HG02970 (cell line): ENCODE data around the gene ADAMTS17.

Experiments
- ATAC-seq: cut with Tn5 transposase; IDR thresholded peaks from one replicate; pipeline ENCODE4 v1.9.1; 2021; ENCODE audit warnings: mild to moderate bottlenecking, moderate library complexity, moderate number of reproducible peaks; ENCODE audit not compliant: unreplicated experiment, low FRiP score

The ADAMTS17 gene

DNA sequence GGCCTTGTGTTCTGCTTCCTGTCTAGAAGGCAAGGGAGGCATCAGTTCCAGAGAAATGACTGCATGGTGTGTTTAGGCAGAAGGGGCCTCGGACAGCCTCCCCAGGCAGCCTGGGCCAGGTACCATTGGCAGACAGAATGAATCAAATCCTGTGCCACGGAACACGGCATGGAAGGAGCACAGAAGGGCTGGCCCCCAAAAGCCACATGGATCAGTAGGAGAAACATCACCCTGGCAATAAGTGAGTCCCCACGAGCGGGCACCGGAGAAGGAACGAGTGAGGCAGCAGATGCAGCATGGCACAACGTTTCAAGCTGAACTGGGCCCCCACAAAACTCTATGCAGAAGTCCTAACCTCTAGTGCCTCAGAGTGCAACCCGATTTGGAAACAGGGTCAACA, 223.2 kb downstream of the ADAMTS17 start:
- no peak for ATAC-seq

DNA sequence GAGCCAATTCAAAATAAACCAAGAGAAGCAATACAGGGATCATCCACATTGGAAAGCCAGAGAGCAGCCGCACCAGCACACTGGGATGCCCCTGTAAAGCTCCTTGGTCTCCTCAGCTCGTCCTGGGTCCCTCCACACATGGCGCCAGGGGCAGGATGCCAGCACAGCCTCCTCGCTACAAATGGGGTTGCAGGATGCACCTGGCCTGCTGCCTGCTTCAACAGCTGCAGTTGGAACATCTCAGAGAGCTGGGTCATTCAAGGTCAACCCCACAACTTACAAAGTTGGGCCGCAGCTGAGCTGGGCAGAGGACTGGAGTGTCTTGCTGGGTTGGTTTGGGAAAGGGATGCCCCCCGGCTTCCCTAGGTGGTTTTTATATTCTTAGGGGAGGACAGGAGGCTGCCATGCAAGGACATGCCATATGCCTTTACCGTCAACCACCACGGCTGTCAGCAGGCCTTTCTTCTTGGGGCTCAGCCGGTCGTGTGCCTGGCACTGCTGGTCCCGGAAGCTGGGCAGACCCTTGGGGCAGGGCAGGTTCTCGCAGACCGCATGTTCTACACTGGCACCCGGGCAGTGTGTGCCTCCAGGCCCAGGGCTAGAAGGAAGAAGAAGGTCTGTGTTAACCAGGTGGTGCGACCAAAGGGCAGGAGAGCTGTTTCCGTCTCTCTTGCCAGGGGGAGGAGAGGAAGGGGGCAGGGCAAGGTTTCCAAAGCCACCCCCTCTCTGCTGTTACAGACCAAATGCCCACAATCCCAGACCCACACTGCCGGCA, 225.2 kb downstream of the ADAMTS17 start:
- no peak for ATAC-seq

DNA sequence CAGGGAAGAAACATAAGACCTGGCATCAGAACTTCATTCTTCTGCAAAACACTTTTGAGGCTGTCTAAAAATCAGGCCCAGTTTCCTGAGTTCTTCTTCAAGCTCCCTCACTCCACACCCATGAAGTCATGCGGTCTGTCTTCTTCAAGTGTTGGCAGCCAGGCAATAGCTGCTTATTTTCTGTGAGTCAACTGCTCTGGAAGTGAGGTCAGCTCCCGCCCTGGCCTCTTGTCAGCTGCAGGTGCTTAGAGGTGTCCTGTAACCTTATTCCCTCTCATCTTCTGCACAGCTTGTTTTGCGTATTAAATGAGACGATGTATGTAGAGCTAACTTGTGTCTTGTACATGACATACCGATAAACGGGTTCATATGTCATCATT, 226.1 kb downstream of the ADAMTS17 start:
- no peak for ATAC-seq

DNA sequence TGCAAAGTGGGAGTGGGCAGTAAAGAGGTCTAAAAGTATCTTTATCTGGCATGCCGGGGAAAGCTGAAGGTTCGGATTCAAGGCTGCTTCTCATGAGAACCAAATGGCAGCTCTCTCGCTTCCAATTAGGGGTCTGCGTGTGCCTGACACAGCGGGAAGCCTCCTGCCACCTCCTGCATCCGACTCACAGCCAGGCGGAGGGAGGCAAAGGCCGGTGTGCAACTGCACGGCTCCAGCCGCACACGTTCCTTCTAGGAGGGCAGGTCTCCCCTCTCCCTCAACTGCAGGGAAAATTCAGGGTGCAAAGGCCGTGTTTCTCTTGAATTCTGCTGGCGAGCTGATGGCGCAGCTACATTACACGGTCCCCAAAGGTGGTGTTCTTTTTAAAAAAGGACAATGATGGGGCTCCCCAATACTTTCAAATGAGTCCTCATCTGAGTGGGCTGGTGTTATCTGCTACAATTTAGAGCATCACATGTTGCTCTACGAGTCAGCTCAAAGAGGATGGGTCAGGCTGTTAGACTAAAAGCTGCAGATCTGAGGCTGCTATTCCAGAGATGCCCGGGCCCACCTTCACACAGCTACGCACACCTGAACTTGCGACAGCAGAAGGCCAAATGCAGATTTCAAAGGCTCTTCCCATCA, 226.6 kb downstream of the ADAMTS17 start:
- no peak for ATAC-seq

DNA sequence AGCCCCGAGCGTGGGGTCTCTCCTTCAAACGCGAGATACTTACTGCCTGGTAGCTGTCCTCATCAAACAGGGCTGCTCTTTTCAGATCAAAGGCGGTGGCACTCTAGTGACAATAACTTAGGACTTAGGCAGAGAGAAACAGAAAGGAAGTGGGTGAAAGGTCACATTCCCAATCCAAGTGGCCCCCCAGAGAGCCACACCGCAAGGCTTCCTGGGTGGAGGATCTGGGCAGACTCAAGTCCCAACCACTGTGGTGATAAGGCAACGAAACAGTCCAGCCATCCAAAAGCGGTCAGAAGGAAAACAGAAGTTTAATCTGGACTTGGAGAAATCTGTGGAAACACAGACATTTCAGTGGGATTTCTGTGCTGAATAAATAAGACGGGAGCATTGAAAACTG, 227.2 kb downstream of the ADAMTS17 start:
- no peak for ATAC-seq

DNA sequence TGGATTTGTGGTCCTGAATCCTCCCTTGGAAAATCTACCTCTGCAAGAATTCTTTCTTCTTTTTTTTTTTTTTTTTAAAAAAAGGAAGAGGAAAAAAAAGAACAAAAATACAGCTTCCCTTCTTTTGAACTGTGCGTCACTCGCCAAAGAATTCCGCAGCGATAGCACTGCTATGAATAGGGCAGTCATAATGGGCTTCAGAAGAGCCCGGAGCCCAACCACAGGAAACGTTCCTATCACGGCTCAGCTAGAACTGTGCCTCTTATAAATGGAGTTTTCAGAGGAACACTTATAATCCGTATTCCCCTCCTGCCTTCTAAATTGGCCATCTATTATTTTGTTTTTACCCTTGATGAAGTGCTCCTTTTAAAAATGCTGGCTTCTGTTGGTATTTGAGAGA, 227.7 kb downstream of the ADAMTS17 start:
- ATAC-seq = no peak

DNA sequence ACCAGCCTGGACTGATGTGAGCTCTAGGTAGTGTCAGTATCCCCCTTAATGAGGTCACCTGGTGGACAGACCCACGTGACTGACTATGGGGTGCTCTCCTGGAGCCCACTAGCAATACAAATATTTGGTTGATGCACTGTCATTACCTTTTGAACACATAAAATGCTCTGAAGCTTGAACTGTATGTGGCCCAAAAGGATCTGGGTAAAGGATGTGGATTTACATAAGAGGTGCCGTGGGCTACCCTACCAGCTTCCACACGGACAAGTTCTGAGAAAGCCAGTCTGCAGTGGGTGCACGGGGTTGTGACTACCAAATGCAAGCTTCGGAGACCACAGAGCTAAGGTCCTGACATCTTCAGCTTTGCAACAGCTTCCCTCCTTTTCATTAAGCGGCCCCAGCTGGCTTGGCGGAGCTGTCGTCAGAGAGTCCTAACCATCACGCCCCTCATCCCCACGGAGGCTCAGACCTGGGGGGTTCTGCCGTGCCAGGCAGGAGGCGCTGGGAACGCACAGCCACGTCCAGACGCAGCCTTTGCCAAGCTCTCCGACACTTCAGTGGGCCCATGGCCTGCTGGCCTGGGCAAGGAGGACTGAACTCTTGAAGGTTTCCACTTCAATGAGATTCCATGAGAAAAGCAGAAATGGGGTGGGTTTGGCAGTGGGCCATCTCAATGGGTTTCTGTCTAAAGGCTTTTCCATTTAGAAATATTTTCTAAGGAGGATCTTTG, 228.3 kb downstream of the ADAMTS17 start:
- no peak for ATAC-seq

DNA sequence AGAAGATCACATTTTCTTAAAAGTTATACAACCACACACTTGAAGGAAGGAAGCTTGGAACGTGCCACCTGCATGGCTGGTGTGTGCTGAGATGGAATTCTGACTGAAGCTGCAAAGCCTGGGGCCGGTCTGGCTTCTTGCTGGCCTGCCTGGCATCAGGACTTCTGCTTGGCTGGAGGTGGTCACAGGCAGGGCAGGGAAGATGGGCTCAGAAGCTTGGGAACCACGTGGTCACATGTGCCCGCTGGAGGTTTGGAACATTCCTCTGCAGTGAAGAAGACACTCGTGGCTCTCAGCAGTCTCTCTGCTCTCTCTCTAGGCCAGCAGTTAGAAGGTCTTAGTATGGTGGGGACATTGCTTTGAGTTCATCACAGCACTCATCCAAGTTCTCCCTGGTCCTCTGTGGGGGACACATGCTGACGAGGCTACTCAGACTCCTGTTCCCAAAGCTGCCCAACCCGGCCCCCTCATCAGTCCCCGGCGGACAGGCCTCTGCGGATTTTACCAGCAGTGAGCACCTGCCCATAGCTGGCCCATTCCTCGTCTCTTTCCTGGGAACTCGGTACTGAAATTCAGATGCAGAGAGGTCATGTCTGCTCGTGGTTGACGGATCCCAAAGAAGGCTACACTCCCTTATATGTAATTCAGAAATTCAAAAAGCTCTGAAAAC, 229.0 kb downstream of the ADAMTS17 start:
- ATAC-seq = no peak

DNA sequence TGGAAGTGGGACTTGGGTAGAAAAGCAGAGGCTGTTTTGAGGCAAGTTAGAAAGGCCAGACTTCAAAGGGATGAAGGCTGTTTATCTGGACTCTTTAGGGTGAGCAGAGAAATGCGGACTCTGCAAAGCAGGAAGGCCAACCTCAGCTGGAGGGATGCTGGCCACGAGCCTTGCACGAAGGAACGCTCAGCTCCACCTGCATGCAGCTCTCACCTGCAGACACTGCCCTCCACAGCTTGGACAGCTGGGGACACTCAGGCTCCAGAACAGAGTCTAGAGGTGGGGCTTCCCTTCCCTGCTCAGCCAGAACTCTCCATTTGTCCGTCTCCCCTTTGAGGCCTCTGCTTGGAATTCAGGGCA, 229.7 kb downstream of the ADAMTS17 start:
- ATAC-seq = no peak

DNA sequence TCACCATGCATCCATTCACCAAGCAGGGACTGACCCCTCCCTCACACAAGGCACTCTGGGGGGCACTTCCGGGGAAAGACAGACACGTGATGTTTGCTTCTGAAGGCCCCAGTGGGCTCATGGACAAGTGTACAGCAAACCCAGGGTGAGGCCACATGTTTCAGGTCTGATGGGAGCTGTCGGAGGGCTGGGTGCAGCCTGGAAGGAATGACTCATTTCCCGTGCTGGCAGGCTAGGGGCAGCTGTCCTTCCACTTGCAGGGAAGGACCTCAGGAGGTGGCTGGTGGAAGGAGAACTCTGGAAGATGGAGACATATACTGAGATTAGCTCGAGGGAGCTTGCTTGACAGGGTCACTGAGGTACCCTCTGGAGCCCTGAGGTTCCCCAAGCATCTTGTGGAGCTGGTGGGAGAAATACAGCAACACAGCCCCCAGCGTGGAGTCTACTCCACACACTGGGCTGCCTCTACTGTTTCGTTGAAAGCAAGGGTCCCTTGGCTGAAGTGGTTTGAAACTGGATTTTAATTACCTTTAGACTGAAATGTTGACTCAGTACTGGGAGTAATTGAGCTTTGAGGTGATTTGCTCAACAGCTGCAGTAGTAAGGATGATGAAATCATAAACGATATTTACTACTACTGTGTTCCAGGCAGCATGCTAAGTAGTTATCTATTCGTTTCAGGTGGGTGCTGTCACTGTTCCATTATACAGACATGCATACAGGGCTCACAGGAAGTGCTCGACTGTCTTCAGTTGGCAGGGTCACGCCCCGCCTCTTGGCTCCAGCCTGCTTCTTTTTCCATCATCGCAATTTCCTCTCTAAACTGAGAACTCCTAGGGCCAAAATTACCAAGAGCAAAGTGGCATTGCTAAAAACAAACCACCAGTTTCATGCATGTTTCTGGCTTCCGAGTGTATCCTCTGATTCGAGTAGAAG, 230.4 kb downstream of the ADAMTS17 start:
- ATAC-seq = no peak

DNA sequence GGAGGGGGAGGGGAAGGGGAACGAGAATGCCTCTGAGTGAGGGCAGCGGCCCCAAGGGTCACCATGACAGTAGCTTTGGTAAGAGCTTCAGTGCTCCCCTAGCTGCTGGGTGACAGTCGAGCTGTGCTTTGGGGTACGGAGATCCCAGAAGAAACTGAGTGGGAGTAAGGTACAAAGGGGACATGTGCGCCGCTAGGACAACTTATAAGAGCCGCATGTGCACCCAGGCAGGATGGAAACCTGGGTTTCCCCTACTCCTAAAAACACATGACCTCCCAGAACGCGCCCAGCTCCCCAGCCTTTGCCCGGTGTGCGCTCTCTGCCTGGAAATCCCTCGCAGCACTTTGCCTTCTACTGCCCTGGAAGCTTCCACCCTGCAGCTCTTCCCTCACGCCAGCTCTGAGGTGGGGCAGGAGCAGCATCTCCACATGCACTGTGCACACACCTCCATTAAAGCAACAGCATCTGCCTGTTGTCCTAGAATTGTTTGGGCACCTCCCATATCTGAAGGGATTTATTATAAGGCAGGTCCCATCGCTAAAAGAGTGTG, 232.2 kb downstream of the ADAMTS17 start:
- ATAC-seq = no peak

DNA sequence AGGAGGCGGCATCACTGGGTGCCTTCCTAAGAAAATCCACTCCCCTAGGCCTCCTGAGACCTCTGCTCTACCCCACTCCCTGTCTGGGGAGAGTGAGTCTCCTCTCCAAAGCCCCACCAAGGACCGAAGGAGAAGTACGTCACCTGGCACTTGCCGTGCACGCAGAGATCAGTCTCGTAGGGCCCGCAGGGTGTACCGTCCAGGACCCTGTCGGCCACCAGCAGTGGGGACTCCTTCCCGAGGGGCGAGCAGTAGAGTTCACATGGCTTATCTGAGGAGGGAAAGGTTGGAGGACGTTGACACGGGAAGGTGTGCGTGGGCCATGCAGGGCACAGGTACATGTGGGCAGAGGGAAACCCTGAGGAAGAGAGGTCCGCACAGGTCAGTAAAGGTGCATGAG, 232.9 kb downstream of the ADAMTS17 start:
- no peak for ATAC-seq

DNA sequence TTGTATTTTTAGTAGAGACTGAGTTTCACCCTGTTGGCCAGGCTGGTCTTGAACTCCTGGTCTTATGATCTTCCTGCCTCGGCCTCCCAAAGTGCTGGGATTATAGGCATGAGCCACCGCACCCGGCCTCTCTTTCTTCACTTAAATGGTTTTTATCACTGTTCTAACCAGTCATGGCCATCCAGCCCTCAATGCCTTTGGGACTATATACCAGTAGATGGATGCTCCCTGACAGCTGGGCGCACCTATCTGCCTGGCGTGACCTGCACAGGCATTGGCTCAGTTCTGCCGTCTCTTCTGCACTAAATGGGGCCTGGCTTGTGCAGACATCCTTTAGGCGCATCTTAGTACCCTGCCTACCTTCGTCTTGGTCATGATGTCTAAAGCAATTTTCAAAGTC, 233.4 kb downstream of the ADAMTS17 start:
- ATAC-seq = no peak

DNA sequence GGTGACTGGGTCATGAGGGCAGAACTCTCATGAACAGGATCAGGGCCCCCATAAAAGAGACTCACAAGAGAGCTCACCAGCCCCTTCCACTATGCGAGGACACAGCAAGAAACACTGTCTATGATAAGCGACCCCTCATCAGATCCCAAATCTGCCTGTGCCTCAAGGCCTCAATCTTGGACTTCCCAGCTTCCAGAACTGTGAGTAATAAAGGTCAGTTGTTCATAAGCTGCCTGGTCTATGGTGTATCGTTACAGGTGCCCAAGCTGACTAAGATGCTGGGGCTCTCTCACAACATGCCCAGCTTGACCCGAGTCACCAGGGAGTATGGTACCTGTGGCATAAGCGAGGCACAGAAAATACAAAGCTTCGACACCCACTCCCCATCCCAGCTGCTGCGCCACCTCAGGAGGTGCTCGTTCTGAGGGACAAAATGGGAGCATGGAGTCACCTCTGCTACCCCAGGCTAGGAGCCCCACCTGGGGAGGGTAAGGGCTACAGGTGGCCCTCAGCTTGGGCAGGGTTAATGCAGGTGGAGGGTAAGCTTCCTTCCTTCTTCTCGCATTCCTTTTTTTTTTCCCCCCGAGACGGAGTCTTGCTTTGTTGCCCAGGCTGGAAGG, 234.1 kb downstream of the ADAMTS17 start:
- no peak for ATAC-seq

DNA sequence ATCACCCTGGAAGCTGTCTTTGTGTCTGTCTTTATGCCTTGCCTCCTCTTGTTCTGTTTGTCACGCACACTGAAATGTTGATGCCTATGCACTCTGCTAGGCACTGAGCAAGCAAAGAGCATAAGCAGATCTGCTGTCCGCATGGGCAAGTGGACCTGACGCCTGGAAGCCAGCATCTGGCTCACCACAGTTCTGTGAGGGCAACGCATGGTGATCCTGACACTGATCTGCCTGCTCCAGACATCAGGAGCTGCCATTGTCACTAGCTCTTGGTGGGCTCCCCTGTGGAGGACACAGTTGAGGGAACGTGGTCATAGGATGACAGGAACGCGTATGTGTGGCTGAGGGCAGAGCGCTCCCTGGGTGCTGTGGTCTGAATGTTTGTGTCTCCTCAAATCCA, 234.6 kb downstream of the ADAMTS17 start:
- ATAC-seq = no peak

DNA sequence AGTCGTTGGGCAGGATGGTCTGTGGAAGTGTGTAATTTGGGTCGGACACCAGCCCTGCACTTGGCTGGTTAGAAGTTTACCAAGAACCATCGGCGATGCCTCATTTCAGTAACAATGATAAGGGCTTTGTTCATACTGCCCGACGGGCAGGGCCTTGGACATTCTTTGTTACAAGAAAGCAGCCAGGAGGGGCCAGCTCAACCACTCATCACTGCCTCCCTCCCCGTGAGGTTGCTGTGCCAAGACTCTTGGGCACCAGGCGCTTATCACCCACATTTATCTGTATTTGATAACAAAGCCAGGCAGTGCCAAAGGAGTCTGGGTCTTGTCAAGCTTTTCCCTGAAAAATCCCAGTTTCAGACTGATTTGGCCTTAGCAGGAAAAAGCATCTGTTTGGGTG, 235.0 kb downstream of the ADAMTS17 start:
- ATAC-seq = no peak

DNA sequence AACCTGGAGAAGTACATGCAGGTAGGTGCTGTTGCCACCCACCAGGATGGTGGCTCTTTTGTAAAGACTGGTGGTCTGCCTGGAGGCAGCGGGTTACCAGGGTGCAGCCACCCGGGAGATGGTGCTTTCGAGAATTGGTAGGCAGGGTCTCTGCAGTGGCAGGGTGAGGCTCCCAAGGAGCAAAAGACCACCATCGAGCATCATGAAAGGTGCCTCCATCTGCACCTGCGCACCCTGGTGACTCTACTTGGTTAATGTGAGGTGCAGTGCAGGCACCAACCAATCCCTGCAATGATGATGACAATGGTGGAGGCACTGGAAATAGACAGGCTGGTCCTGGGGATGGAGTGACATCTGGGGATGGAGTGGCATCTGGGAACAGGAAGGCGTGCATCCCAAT, 236.7 kb downstream of the ADAMTS17 start:
- no peak for ATAC-seq

DNA sequence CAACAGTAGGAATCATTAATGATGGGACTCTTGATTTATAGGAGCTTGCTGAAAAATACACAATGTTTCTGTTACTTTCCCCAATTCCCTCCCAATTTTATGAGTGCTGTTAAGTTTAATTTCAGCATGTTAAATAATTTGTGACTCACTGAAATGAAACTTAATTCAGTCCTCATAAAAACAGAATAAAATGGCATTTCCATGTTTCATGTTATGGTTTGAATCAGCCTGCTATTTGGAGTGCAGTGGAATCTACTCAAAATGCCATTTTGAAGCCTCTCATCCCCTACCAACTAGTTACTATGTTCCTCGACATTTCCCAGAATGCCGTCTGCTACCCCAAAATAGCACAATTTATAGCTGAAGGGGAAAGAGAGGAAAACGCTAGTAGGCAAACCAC, 237.5 kb downstream of the ADAMTS17 start:
- ATAC-seq = no peak

DNA sequence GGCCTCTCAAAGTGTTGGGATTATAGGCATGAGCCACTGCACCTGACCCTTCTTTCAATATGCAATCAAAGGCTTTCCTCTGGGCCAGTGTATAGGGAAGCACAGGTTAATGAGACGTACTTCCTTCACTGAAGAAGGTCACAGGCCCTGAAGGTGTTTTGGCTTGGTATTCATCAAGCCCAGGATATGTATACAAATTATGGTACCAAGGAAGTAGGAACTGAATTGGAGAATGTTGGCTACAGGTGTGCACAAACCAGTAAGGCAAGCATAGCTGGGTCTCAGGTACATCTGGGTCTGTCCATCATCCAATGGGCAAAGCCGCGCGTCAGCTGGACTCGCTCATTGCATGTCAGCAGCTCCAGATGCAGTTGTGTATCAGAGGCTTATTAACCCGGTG, 237.9 kb downstream of the ADAMTS17 start:
- ATAC-seq = no peak
